GM23338 (cell line): ENCODE measurements around the gene SLC16A6. TPM values are rescaled to one million over a fixed set of nuclear protein-coding genes. Genes with fewer than 3 reads are reported as not detected.

Experiments used
- ATAC-seq: fragments of 200-7000 bp; cut with Tn5 transposase; 3 replicates; pipeline ENCODE4 v1.9.1; 2020
- DNase-seq: peaks from one replicate; pipeline ENCODE4 v3.0.0-alpha.2; 2015; ENCODE audit warnings: low spot score
- H2AFZ ChIP-seq: fragments of 200-600 bp; sonication (generic); 2 replicates; pipeline ENCODE4 v1.8.0; 2016; ENCODE audit warnings: antibody characterized with exemption, mild to moderate bottlenecking, moderate library complexity
- H3F3A ChIP-seq: fragments of 200-600 bp; sonication (generic); replicated peaks from 2 replicates; pipeline ENCODE4 v1.8.0; 2017; ENCODE audit warnings: antibody characterized with exemption, mixed run types, low read depth
- H3K27ac ChIP-seq: fragments of 200-600 bp; sonication (generic); 2 replicates; pipeline ENCODE4 v1.6.1; 2016; ENCODE audit warnings: low read depth
- H3K27me3 ChIP-seq: fragments of 200-600 bp; sonication (generic); 2 replicates; pipeline ENCODE4 v1.8.0; 2016; ENCODE audit warnings: mild to moderate bottlenecking, mixed run types, moderate library complexity; ENCODE audit not compliant: insufficient read depth
- H3K36me3 ChIP-seq: fragments of 200-600 bp; sonication (generic); 2 replicates; pipeline ENCODE4 v1.8.0; 2016; ENCODE audit warnings: mild to moderate bottlenecking; ENCODE audit not compliant: insufficient read depth
- H3K4me1 ChIP-seq: fragments of 200-600 bp; sonication (generic); 2 replicates; pipeline ENCODE4 v1.8.0; 2016; ENCODE audit warnings: mild to moderate bottlenecking, moderate library complexity; ENCODE audit not compliant: insufficient read depth
- H3K4me2 ChIP-seq: fragments of 200-600 bp; sonication (generic); 2 replicates; pipeline ENCODE4 v1.7.1; 2017; ENCODE audit warnings: mixed run types
- H3K4me3 ChIP-seq: fragments of 200-600 bp; sonication (generic); 2 replicates; pipeline ENCODE4 v1.6.1; 2016; ENCODE audit warnings: mixed run types
- H3K79me2 ChIP-seq: fragments of 200-600 bp; sonication (generic); replicated peaks from 2 replicates; pipeline ENCODE4 v1.8.0; 2017; ENCODE audit warnings: mild to moderate bottlenecking; ENCODE audit not compliant: insufficient read depth
- H3K9me2 ChIP-seq: fragments of 200-600 bp; sonication (generic); 2 replicates; pipeline ENCODE4 v1.8.0; 2017; ENCODE audit not compliant: insufficient read depth
- H4K20me1 ChIP-seq: fragments of 200-600 bp; sonication (generic); replicated peaks from 2 replicates; pipeline ENCODE4 v1.8.0; 2017; ENCODE audit warnings: mild to moderate bottlenecking; ENCODE audit not compliant: insufficient read depth
- H3K27ac Mint-ChIP-seq: 2 replicates; pipeline ENCODE4 v1.8.0; 2020; ENCODE audit warnings: inconsistent platforms, mild to moderate bottlenecking, moderate library complexity, mixed read lengths
- H3K27me3 Mint-ChIP-seq: 3 replicates; pipeline ENCODE4 v1.8.0; 2022; ENCODE audit warnings: low read depth, mild to moderate bottlenecking, moderate library complexity, mixed read lengths, inconsistent platforms; ENCODE audit not compliant: insufficient read depth, poor library complexity
- H3K36me3 Mint-ChIP-seq: 3 replicates; pipeline ENCODE4 v1.8.0; 2021; ENCODE audit warnings: low read depth, mild to moderate bottlenecking, inconsistent platforms, moderate library complexity, mixed read lengths
- H3K4me1 Mint-ChIP-seq: 3 replicates; pipeline ENCODE4 v1.8.0; 2020; ENCODE audit warnings: mild to moderate bottlenecking, inconsistent platforms, mixed read lengths
- H3K4me3 Mint-ChIP-seq: 3 replicates; pipeline ENCODE4 v1.8.0; 2021; ENCODE audit warnings: moderate library complexity, mild to moderate bottlenecking, inconsistent platforms, mixed read lengths
- H3K9me3 Mint-ChIP-seq: 3 replicates; pipeline ENCODE4 v1.8.0; 2020; ENCODE audit warnings: moderate library complexity, mild to moderate bottlenecking, inconsistent platforms, mixed read lengths
- CREB1 ChIP-seq: fragments of 250-450 bp; sonication (Bioruptor Pico); IDR thresholded peaks from 2 replicates; pipeline ENCODE4 v1.5.0; 2020; ENCODE audit warnings: low read depth, mild to moderate bottlenecking, moderate library complexity
- CTCF ChIP-seq, 2 experiments: fragments of 200-600 bp in 1 of 2; sonication (generic) in 1 of 2; conservative IDR thresholded peaks; 2 replicates each; pipeline versions ENCODE4 v1.5.1 to v1.6.1; 2016 to 2017; ENCODE audit warnings: antibody characterized with exemption in 2 of 2, low read depth in 2 of 2, mild to moderate bottlenecking in 2 of 2, moderate library complexity in 1 of 2
- EZH2 ChIP-seq: fragments of 200-600 bp; sonication (generic); IDR thresholded peaks from one replicate; pipeline ENCODE4 v1.8.0; 2017; ENCODE audit warnings: antibody characterized with exemption, mild to moderate bottlenecking, low read depth; ENCODE audit not compliant: unreplicated experiment
- EZH2phosphoT487 ChIP-seq: fragments of 200-600 bp; sonication (generic); IDR thresholded peaks from one replicate; pipeline ENCODE4 v1.8.1; 2018; ENCODE audit warnings: antibody characterized with exemption; ENCODE audit not compliant: unreplicated experiment
- JUNB ChIP-seq: IDR thresholded peaks from one replicate; pipeline ENCODE4 v1.6.1; 2016; ENCODE audit warnings: antibody characterized with exemption; ENCODE audit not compliant: unreplicated experiment
- NANOG ChIP-seq: IDR thresholded peaks from 2 replicates; pipeline ENCODE4 v1.6.1; 2016; ENCODE audit warnings: antibody characterized with exemption, borderline replicate concordance
- POLR2AphosphoS5 ChIP-seq: IDR thresholded peaks from 2 replicates; pipeline ENCODE4 v1.6.1; 2016; ENCODE audit warnings: antibody characterized with exemption, low read depth
- STAT1 ChIP-seq: IDR thresholded peaks from one replicate; pipeline ENCODE4 v1.6.1; 2016; ENCODE audit warnings: antibody characterized with exemption; ENCODE audit not compliant: unreplicated experiment
- ZNF114 ChIP-seq: fragments of 250-450 bp; sonication (Bioruptor Pico); IDR thresholded peaks from 2 replicates; pipeline ENCODE4 v1.5.0; 2020; ENCODE audit warnings: mild to moderate bottlenecking, moderate library complexity
- ZNF331 ChIP-seq: fragments of 250-450 bp; sonication (Bioruptor Pico); IDR thresholded peaks from 2 replicates; pipeline ENCODE4 v1.5.0; 2020; ENCODE audit warnings: low read depth, mild to moderate bottlenecking, moderate library complexity
- ZNF462 ChIP-seq: fragments of 250-450 bp; sonication (Bioruptor Pico); IDR thresholded peaks from 2 replicates; pipeline ENCODE4 v1.5.0; 2020; ENCODE audit warnings: mild to moderate bottlenecking, moderate library complexity
- polyA plus RNA-seq: library from polyadenylated mRNA; unstranded; fragments of >200 nt; fragmentation: Nextera tagmentation; extraction: Ambion mirVana; gene quantifications from 2 replicates; pipeline ENCODE4 v1.2.1, GENCODE V29; 2016
- total RNA-seq: library from RNA; depleted of rRNA; stranded (reverse); fragments of >200 nt; shearing (Covaris generic); gene quantifications from 2 replicates; pipeline ENCODE4 v1.2.3, GENCODE V29; 2014
- TF ChIP-seq, protein P1 (sequence below): IDR thresholded peaks from one replicate; pipeline ENCODE4 v1.6.1; 2018; ENCODE audit warnings: antibody characterized with exemption; ENCODE audit not compliant: unreplicated experiment
- TF ChIP-seq, protein P2 (sequence below): IDR thresholded peaks from 2 replicates; pipeline ENCODE4 v1.6.1; 2016; ENCODE audit warnings: antibody characterized with exemption

SLC16A6 gene
- total and polyA plus RNA-seq, 2 experiments from 2014 or later: not detected

DNA sequence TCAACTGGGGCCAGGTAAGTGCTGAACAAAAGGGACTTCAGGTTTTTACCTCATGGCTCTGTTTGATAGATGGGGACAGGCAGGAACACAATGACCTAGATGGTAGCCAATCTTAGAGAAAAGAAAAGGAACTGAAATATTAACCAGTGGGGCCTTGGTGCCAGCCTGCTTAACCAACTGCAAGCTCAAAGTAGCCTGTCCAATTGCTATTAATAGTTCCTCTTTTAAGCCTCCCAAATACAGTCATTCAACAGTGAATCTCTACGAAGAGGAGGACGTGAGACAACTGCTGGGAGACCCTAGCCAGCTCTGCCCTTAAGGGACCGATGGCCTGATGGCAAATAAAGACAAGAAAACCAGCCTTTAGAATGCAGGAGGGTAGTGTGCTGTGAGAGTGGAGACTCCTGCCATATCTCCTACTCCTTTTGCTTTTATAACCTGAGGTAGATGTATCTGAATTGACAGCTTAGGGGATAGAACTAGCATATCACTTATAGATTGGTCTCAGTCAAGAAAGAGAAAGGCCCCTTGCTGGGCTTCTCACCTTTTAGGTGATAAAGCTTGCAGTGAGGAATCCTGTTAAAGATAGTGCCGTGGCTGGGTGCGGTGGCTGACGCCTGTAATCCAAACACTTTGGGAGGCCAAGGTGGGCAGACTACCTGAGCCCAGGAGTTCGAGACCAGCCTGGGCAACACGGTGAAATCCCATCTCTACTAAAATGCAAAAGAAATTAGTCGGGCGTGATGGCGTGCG lies 28.7 kb upstream of the SLC16A6 start:
- no peak overlapping the region for H3K4me3 ChIP-seq
- H3K36me3 ChIP-seq: no peaks in the 10 kb centered on the region
- H2AFZ ChIP-seq: no peak overlapping the region
- peaks cover 8% of the 10 kb centered on the region for H3K4me1 ChIP-seq
- Mint-ChIP-seq H3K9me3 (no peaks in the 10 kb centered on the region), H3K27ac (no peak overlapping the region), H3K36me3 (peaks cover 7% of the 10 kb centered on the region; the same call in 1 of the 3 replicates), H3K4me1 (peaks cover 31% of the 10 kb centered on the region), H3K27me3 (peaks cover 2% of the 10 kb centered on the region), H3K4me3 (no peak overlapping the region)
- no peaks in the 10 kb centered on the region for H3K27me3 ChIP-seq
- H4K20me1 ChIP-seq: no peaks in the 10 kb centered on the region
- no peak overlapping the region for H3K27ac ChIP-seq
- no peak overlapping the region for H3K4me2 ChIP-seq
- no peak for ATAC-seq
- H3K9me2 ChIP-seq: no peaks in the 10 kb centered on the region
- H3K79me2 ChIP-seq: no peaks in the 10 kb centered on the region
- H3F3A ChIP-seq: no peaks in the 10 kb centered on the region
- DNase-seq: no peak
- no peak for TF ChIP-seq EZH2
- TF ChIP-seq STAT1: no peak
- TF ChIP-seq ZNF462: no peak
- TF ChIP-seq, protein P1, sequence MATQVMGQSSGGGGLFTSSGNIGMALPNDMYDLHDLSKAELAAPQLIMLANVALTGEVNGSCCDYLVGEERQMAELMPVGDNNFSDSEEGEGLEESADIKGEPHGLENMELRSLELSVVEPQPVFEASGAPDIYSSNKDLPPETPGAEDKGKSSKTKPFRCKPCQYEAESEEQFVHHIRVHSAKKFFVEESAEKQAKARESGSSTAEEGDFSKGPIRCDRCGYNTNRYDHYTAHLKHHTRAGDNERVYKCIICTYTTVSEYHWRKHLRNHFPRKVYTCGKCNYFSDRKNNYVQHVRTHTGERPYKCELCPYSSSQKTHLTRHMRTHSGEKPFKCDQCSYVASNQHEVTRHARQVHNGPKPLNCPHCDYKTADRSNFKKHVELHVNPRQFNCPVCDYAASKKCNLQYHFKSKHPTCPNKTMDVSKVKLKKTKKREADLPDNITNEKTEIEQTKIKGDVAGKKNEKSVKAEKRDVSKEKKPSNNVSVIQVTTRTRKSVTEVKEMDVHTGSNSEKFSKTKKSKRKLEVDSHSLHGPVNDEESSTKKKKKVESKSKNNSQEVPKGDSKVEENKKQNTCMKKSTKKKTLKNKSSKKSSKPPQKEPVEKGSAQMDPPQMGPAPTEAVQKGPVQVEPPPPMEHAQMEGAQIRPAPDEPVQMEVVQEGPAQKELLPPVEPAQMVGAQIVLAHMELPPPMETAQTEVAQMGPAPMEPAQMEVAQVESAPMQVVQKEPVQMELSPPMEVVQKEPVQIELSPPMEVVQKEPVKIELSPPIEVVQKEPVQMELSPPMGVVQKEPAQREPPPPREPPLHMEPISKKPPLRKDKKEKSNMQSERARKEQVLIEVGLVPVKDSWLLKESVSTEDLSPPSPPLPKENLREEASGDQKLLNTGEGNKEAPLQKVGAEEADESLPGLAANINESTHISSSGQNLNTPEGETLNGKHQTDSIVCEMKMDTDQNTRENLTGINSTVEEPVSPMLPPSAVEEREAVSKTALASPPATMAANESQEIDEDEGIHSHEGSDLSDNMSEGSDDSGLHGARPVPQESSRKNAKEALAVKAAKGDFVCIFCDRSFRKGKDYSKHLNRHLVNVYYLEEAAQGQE: no peak
- no peak for TF ChIP-seq CREB1 (CRISPR knock-in tag)
- TF ChIP-seq JUNB: no peak
- TF ChIP-seq, protein P2, sequence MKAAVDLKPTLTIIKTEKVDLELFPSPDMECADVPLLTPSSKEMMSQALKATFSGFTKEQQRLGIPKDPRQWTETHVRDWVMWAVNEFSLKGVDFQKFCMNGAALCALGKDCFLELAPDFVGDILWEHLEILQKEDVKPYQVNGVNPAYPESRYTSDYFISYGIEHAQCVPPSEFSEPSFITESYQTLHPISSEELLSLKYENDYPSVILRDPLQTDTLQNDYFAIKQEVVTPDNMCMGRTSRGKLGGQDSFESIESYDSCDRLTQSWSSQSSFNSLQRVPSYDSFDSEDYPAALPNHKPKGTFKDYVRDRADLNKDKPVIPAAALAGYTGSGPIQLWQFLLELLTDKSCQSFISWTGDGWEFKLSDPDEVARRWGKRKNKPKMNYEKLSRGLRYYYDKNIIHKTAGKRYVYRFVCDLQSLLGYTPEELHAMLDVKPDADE: no peak
- TF ChIP-seq ZNF114: no peak
- no peak for TF ChIP-seq POLR2AphosphoS5
- no peak for TF ChIP-seq NANOG
- TF ChIP-seq EZH2phosphoT487: no peak
- TF ChIP-seq CTCF (conservative IDR thresholded peaks at IDR 0.05; ENCODE audit: low read depth in 2 of 2): no peak
- no peak for TF ChIP-seq ZNF331 (CRISPR knock-in tag)
